HG02970 (cell line): ENCODE measurements around the gene ECHDC1.

Source experiments
- ATAC-seq: cut with Tn5 transposase; IDR thresholded peaks from one replicate; pipeline ENCODE4 v1.9.1; 2021; ENCODE audit warnings: mild to moderate bottlenecking, moderate library complexity, moderate number of reproducible peaks; ENCODE audit not compliant: unreplicated experiment, low FRiP score

ECHDC1 gene

DNA sequence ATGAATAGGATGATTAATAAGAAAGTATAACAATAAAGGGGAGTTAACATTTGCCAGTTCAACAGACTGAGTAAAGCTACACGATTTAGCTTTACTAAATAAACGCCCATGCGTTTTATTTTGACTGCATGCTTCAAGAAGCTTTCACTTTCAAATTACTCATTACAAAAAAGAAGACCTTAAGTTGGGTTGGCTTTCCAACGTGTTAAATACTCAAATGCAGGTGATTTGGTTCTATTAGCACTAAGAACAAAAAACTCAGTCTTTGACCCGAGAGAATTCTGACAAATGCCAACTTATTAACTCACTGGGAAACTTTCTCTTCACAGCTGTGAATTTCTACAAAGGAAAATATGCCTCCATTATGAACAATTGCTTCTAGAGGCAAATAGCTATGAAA is 51.9 kb downstream of the ECHDC1 start:
- ATAC-seq, result peak; percentile 83

DNA sequence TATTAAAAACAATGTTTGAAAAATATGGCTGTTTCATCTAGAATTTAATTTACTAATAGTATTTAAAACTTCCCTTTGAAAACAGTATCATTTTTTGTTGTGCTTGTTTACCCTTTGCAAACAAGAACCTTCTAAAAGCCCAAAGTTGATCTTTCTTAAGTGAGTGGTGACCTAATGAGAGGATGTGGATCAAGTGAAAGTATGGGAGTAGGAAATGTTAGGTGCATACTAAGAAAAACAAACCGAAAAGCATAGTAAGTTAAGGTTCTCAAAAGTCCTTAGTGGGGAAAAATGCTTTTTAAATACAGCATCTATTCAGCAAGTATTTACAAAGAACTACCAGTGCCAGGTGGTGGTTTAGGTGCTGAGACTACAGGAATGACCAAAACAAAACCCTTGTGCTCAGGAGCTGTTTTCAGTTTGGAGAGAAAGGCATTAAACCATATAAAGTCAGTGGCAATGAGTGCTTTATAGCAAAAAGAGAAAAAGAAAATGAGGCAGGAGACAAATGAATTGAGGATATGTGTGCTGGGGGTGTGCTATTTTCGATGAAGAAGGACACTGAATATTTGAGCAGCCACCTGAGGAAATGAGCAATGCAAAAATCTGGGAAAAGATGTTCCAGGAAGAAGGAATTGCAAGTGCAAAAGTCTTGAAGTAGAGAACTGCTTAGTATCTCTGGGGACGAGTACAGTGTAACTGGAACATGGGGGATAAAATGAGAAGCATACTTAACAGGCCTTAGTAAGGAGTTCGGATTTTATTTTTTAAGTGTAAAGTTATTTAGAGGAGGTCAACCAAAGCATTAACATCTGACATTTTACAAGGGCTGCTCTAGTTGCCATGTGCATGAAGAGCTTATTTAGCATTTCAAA is 52.8 kb downstream of the ECHDC1 start:
- no peak for ATAC-seq

DNA sequence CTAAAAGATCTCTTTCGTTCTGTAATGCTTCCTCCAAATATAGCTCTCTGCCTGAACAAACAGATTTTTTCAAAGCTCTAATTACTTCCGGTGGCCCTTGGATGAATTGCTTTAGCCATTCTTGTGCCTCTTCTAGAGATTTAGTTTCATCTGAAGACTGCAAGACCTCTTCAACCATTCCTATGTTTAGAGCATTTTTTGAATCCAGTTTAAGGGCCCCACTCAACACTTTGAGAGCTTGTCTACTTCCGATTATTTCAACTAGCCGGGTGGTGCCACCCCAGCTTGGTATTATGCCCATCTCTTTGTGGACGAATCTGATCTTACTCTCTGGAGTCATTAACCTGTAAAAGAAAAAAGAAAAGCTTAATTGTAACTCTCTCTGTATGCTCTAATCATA is 53.5 kb downstream of the ECHDC1 start:
- ATAC-seq, result no peak

DNA sequence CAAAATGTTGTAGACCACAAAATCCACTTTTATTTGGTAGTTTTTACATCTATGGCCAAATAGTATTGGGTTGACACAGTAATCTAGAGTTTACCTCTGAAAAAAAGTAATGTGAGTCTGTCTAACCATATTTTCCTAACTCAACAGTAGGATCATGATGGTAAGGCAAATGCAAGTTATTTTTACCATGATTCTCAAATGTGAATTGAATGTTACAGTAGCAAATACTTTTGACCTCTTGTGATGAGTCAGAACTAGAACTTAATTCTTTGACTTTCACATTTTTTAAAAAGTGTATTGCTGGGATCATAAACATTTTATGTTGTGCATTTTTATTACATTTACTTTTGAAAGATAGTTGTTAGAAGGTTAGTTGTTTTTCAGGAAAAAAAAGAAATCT is 54.7 kb downstream of the ECHDC1 start:
- ATAC-seq, result no peak

DNA sequence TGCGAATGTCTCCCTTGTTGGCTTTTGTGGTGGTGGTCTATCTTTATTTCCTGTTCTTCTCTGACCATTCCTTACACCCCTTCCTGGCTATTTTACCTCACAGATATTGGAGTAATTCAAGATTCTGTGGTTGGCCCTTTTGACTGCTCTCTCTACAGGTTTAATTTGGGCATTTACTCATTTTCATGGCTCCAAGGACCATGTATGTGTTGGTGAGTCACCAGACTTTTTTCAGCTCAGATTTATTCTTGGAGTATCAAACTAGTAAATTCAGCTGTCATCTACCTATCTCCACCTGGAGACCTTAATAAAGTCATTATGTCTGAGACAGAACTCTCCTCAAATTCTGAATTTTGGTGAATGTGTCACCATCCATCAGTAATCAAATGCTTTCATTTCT is 61.2 kb downstream of the ECHDC1 start:
- ATAC-seq, result no peak

DNA sequence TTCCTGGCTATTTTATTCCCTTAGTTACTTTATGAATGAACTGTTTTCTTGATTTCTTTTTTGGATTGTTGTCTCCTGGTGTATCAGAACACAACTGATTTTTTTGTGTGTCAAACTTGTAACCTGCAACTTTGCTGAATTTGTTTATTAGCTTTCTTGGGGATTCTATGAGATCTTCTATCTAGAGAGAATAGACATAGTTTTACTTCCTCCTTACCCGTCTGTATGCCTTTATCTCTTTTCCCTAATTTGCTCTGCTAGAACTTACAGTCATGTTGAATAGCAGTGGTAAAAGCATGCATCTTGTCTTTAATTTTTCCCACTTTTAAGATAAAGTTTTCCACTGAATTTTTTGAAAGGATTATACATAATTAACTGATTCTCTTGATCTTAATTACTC is 63.6 kb downstream of the ECHDC1 start:
- ATAC-seq, result no peak

DNA sequence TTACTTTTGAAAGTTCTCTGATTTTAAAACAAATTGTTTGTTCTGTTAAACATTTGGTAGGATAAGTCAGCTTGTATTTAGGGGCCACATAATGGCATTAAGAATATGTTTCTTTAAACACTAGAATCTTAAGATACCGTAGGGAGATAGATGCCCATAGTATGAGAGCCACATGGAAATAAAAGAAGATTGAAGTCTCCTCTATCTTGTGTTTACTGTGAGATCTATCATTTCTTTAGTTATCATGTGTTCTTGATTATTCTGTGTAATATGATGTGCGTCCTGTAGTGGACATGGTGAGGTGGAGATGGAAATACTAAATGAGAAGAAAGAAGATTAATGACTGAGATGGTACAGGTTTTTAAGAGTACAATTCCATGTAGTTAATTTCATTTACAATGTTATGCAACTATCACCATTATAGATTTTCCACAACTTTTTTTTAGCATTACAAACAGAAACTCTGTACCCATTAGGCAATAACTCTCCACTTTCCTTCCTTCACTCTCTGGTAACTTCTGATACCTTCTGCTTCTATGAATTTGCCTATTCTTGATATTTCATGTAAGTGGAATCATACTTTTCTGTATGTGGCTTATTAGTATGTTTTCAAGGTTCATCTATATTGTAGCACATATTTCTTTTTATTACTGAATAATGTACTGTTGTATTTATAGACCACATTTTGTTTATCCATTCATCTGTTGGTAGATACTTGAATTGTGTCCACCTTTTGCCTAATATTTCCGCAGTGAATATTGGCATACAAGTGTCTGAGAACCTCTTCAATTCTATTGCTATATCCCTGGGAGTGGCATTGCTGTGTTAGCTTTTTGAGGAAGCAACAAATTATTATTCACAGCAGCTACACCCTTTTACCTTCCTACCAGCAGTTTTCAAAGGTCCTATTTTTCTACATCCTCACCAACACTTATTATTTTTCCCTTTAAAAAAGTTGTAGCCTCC is 65.2 kb downstream of the ECHDC1 start:
- no peak for ATAC-seq

DNA sequence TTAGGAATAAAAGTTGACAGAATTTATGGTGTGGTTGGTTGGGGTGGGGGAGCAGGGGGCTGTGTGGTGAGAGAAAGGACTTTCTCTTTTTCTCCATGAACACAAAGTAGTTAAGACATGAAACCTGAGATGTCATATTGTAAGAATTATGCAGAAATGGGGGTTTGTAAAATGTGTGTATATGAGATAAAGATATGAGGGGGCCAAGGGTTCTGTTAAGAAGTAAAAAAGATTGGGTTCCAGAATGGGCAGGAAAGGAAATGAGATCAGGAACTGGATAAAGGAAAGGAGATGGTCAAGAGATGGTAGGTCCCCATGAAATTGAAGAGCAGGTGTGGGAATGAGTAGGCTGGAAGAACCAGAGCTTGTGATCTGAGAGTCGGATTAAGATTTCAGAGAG is 67.1 kb downstream of the ECHDC1 start:
- no peak for ATAC-seq

DNA sequence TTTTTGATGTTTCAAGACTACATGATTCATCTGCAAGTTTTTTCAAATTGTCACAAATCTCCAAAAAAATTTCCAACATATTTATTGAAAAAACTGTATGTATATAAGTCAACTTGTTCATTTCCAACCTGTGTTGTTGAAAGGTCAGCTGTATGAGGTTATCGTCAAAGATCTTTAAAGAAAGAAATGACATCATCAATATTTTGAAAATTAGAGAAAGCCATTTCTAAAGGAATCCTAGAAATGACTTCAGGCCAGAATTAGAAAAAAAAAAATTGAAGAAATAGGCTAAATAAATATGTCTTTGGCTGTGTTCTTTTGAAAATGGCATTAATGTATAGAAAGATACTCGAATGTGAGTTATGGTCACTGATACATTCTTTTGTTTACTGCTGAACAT is 69.9 kb downstream of the ECHDC1 start:
- no peak for ATAC-seq

DNA sequence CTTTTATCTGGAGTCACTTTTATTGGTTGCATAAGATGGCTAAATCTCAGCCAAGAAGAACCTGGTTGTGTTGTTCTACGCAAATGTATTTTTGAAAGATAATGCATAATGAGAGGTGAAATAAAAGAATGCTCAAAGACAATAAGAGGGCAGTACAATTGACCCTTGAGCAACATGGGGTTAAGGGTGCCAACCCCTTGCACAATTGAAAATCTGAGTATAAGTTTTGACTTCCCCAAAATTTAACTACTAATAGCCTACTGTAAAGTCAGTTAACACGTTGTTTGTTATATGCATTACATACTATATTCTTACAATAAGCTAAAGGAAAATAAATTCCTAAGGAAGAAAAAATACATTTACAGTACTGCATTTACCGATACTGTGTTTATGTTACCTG is 70.8 kb downstream of the ECHDC1 start:
- no peak for ATAC-seq

DNA sequence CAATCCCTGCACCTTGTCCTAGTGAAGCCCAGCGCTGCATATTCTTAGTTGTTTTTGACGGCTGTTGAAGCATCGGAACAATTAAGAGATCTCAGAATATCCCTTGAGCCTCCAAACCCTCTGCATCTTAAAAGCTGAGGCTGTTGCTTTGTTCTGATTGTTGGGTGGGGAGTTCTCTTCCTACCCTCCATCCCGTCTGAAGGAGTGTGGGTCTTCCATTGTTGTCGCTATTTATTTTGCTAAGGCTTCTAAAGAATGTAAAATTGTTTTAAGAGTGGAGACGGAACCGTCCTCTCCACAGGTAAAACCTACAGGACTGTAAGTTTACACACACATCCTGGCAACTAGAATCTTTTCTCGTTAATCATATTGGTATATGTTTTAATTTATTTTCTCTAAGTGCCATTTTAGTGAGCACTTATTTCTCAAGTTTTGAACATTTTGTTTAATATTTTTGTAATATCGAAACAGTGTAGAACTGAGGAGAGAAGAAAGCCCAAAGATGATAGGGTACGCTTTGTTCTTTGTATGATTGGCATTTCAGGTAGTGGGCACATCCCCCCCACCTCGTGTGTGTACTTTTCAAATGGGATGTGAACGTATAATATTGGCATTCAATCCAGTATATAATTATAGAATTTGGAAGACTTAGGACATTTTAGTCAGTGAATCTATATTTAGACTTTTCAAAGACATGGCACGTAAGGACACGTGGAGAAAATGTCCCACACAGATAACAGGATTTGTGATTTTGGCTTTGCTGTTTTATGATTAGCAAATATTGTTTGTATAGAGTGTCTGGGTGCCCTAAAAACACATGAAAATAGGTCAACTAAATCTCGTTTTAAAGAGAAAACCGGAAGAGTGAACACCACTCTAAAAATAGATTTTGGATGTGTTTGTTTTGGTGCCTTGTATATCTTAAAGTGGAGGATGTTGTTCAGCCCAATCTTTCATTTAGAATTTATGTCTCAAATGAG is 75.5 kb downstream of the ECHDC1 start:
- ATAC-seq, result no peak

DNA sequence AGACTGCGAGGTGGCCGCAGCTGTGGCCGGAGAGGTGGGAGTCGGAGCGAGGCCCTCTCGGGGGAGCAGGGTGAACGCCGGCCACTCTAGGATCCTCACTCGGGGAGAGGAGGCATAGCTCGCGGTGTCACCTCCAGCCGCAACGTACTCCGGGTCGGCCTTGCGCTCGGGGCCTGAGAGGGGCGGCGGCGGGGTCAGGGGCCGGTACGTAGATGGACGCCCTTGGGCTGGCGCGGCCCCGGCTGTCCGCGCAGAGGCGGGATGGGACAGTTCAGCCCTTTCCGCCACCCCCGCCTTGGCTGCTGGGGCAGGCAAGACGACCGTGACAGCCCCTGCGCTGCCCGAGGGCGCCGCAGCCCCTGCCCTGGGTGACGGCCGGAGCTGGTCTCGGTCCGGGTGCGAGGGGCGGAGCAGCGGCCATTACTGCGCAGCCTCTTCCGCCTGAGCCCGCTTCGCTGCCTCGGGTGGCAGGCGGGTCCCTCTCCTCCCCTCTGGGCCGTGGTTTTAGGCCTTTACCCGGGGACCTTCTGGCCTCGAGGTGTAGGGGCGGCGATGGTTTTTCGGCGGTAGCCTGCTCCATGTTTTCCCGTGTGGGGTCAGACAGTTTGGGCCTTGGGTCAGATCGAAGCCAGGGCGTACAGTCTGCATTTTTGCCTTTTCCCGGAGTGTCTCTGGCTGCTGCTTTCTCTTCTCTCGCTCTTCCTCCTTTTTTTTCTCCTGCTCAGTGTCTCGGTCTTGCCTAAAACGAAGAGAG is 76.3 kb downstream of the ECHDC1 start:
- ATAC-seq, result peak; percentile 68

DNA sequence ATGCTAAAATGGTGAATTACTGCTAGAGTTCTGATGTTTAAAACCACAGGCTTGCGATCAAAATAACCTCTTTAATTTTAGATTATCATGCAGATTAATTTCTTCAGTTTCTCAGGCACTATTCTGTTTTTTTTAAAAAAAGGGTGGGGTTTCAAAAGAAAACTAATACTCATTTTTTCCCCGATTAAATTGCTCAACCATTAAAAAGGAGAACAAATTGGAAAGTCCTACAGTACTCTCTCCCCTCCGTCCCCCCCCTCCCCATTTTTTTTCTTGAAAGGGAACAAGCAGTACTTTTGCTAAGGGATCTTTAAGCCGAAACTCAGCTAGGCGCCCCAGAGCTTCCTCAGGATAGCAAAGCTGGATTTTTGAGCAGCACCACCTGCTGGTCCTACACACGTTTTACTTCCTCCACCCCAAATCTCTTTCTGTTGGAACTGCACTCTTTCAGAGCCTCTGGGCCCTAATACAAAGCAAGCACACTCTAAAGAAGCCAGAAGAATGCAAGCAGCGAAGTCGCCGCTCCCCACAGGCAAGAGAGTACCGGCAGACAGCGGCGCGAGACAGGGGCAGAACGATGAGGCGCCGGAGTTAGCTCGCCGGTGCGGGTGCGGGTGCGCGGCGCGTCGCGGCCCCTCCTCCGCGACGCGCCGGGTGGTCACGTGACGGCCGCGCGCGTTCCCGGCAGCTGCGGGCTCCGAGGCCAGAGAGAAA is 77.1 kb downstream of the ECHDC1 start, which contains the start of gene RNF146:
RNF146 (plus strand) TSS at position 687 of the 714 bp plus-strand sequence. CDS start 13,475 bp downstream, outside the sequence.
- peak; percentile 89 for ATAC-seq

DNA sequence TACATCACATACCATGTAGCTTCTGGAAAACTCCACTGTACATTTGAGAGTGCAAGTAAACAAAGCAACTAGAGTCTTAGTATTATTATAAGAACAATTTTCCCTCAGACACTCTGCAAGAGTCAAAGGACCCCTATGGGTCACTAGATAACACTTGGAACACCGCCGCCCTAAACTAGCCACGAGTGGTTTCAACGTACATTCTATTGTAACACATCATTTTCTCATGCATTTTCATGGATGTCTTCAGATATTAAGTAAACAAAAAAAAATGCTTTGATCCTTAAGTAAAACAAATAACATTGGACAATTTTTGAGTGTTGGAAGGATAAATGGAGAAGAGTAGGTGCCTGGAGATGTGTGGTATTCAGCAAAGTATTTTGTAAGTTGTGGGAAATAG is 79.9 kb downstream of the ECHDC1 start:
- no peak for ATAC-seq

DNA sequence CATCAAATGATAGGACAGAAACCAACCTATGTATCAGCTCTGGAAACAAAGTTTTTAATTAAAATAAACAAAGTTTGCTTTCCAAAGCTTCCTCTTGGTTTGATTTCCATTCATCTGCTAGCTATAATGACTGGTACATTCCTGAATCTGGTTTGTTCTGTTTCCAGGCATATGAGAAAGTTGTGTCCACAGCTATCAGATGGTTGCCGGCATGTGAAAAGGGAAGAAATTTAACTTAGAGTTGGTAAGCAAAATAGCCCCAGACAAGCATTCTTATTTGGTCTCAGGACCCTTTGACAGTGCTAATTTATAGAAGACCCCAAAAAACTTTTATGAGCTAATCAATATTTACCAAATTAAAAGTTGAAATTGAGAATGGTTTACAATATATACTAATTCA is 80.5 kb downstream of the ECHDC1 start:
- ATAC-seq, result no peak

DNA sequence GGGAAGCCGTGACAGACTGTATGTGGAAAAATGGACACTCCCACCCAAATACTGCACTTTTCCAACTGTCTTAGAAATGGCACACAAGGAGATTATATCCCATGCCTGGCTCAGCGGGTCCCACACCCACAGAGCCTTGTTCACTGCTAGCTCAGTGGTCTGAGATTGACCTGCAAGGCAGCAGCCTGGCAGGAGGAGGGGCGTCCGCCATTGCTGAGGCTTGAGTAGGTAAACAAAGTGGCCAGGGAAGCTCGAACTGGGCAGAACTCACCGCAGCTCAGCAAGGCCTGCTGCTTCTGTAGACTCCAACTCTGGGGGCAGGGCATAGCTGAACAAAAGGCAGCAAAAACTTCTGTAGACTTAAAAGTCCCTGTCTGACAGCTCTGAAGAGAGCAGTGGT is 88.1 kb downstream of the ECHDC1 start:
- ATAC-seq, result no peak

DNA sequence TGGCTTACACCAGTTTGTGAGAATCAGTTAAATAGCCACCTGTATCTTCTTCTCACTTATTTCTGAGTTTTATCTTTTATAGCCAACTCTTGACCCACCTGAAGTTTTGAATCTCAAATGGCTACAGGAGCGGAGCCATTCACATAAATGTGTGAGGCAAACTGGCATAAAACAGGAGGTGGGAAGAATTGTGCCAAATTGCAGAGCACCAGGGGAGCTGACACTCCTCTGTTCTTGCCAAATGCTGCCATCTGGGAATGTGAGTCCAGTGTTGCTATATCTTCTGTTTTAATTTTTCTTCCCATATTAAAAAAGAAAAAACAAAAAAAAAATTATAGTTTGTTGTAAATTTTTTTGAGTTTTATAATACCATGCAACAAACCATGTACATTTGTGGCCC is 93.8 kb downstream of the ECHDC1 start:
- ATAC-seq, result no peak

DNA sequence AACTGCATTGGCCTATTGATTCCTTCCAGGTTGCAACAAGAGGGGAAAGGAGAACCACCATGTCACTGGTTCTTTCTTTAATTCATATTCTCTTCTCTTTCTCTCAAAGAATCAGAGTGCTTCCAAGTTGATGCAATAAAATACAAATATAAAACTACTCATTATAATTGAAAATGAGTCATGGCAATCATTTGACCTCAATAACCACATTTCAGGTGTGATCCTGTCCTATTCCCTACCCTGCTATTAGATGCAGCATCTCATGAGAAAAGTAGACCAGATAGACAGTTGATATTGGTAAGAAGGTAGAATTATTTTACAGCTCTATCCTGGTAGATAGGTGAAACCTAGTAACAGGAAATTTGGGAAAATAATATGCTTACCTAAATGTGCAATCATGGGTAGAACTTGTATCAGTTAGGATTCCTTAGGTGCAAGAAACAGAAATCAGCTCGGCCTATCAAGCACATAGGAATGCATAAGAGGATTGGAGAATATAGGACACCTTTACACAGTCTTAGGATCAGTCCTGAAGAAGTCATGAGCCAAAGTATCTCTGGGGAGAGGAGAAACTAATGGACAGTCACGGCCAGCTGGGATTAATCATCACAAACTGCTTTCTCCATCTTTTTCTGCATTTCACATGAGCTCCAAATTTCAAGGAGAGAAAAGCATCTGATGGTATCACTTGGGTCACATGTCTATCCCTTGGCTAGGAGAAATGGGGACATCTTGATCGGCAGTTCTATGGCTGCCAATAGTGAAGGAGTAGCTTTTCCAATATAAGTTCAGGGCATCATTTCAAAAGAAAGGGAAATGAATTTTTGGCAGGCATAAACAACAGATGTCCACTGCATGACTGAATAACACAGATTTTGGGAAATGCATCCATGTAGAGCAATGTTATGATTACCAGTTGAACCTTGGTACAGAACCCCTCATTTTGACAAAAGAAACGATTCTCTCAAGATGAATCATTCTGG is 96.0 kb downstream of the ECHDC1 start:
- no peak for ATAC-seq
